ENCODE measurements around the gene DIS3L2. TPM values are rescaled to one million over a fixed set of nuclear protein-coding genes. Genes with fewer than 3 reads are reported as not detected.
"Not testable (repeated sequence)": the region's sequence is repeated elsewhere in the genome, so short reads cannot be mapped to it uniquely, and the experiment has no call there.

DIS3L2 gene
- total and polyA plus RNA-seq, 2 experiments from 2014 or later = 15.2 to 25.3 TPM

DNA sequence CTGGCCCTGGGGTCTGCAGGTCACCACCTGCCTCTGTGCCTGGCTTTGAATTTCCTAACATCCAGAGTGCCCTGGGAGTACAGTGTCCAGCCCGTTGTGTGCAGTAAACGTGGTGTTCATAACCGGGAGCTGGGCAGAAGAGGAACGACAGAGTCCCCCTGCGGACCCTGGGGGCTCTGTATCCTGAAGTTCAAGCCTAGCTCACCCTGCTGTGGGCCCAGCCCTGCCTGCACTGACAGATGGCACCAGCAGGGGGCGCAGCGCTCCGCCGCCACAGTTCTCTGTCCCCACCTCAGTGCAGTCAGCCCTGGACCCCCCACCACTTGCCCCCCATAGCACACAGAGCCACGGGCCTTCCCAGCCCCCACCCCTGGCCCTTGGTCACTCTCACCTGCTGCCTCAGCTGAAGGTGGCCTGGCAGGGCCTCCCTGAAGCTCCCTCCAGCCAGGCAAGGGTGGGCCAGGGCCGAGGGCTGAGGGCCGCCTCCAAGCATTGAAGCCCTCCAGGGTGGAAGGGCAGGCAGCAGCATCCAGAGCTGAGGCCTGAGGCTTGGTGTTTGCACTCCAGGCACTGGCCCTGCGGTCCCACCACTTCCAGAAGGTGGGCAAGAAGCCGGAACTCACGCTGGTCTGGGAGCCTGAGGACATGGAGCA lies 373.8 kb downstream of the DIS3L2 start:
- TF ChIP-seq, protein P1, sequence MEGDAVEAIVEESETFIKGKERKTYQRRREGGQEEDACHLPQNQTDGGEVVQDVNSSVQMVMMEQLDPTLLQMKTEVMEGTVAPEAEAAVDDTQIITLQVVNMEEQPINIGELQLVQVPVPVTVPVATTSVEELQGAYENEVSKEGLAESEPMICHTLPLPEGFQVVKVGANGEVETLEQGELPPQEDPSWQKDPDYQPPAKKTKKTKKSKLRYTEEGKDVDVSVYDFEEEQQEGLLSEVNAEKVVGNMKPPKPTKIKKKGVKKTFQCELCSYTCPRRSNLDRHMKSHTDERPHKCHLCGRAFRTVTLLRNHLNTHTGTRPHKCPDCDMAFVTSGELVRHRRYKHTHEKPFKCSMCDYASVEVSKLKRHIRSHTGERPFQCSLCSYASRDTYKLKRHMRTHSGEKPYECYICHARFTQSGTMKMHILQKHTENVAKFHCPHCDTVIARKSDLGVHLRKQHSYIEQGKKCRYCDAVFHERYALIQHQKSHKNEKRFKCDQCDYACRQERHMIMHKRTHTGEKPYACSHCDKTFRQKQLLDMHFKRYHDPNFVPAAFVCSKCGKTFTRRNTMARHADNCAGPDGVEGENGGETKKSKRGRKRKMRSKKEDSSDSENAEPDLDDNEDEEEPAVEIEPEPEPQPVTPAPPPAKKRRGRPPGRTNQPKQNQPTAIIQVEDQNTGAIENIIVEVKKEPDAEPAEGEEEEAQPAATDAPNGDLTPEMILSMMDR (conservative IDR thresholded peaks at IDR 0.05; ENCODE audit: low read depth in 2 of 2) = peak; percentile 46 to 64
- not testable (repeated sequence) for H3K27me3 ChIP-seq (ENCODE audit: insufficient read depth); H3K4me3 Mint-ChIP-seq; H3K4me2 ChIP-seq; H3K27me3 Mint-ChIP-seq (ENCODE audit: insufficient read depth, low read depth, poor library complexity); H3K36me3 Mint-ChIP-seq (ENCODE audit: low read depth); H3K9me3 Mint-ChIP-seq; H3K4me1 ChIP-seq (ENCODE audit: insufficient read depth); DNase-seq (ENCODE audit: low spot score); H3K36me3 ChIP-seq (ENCODE audit: insufficient read depth); H2AFZ ChIP-seq; H3K27ac Mint-ChIP-seq; H3F3A ChIP-seq (replicated peaks; ENCODE audit: low read depth); H3K9me2 ChIP-seq (ENCODE audit: insufficient read depth); H3K4me1 Mint-ChIP-seq; H3K4me3 ChIP-seq; H3K79me2 ChIP-seq (replicated peaks; ENCODE audit: insufficient read depth); H3K27ac ChIP-seq (ENCODE audit: low read depth); H4K20me1 ChIP-seq (replicated peaks; ENCODE audit: insufficient read depth)
- ATAC-seq = peak; percentile 75

DNA sequence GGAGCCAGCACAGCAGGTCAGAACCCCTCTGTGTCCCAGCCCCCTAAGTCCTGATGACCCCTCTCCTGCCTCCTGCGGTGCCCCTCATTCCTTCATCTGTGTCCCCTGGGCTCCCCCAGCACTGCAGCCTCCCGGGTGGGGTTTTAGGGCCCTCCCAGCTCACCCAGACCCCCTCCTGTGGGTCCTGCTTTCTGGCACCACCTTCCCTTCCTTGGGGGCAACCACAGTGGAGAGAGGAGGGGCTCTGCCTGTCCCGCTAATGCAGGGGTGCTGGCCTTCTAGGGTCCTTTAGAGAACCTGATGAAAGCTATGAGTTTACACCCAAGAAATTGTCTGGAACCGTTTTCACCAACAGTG lies 374.3 kb downstream of the DIS3L2 start:
- no peaks in the 10 kb centered on the region for H3K9me3 Mint-ChIP-seq
- H4K20me1 ChIP-seq (replicated peaks; ENCODE audit: insufficient read depth) = no peaks in the 10 kb centered on the region
- ATAC-seq = no peak
- no peak overlapping the region for H3K27ac Mint-ChIP-seq
- no peaks in the 10 kb centered on the region for H3K4me1 ChIP-seq (ENCODE audit: insufficient read depth)
- no peak overlapping the region for H3K4me3 Mint-ChIP-seq
- H3K36me3 ChIP-seq (ENCODE audit: insufficient read depth) = no peaks in the 10 kb centered on the region
- H3K4me1 Mint-ChIP-seq = 0 out of 3 replicates have a peak, but pooled peaks cover 4% of the 10 kb centered on the region
- no peaks in the 10 kb centered on the region for H3K9me2 ChIP-seq (ENCODE audit: insufficient read depth)
- no peak overlapping the region for H3K4me2 ChIP-seq
- no peaks in the 10 kb centered on the region for H3K79me2 ChIP-seq (replicated peaks; ENCODE audit: insufficient read depth)
- peaks cover 9% of the 10 kb centered on the region for H3K27me3 Mint-ChIP-seq (ENCODE audit: insufficient read depth, low read depth, poor library complexity)
- no peak overlapping the region for H2AFZ ChIP-seq
- no peak overlapping the region for H3K27ac ChIP-seq (ENCODE audit: low read depth)
- H3F3A ChIP-seq (replicated peaks; ENCODE audit: low read depth) = no peaks in the 10 kb centered on the region
- H3K27me3 ChIP-seq (ENCODE audit: insufficient read depth) = no peaks in the 10 kb centered on the region
- no peak overlapping the region for H3K4me3 ChIP-seq
- no peaks in the 10 kb centered on the region; the same call in 2 of the 3 replicates for H3K36me3 Mint-ChIP-seq (ENCODE audit: low read depth)
- no peak for DNase-seq (ENCODE audit: low spot score)
- TF ChIP-seq POLR2AphosphoS5 (IDR thresholded peaks at IDR 0.05; ENCODE audit: low read depth) (no peak), CREB1 (CRISPR knock-in tag; IDR thresholded peaks at IDR 0.05; ENCODE audit: low read depth) (no peak), EZH2 (IDR thresholded peaks at IDR 0.05; ENCODE audit: low read depth, unreplicated experiment) (no peak), EZH2phosphoT487 (IDR thresholded peaks at IDR 0.05; ENCODE audit: unreplicated experiment) (no peak), ZNF114 (CRISPR knock-in tag; IDR thresholded peaks at IDR 0.05) (no peak), JUNB (IDR thresholded peaks at IDR 0.05; ENCODE audit: unreplicated experiment) (no peak)
- TF ChIP-seq, protein P1 (conservative IDR thresholded peaks at IDR 0.05; ENCODE audit: low read depth in 2 of 2) = no peak
- TF ChIP-seq, protein P2, sequence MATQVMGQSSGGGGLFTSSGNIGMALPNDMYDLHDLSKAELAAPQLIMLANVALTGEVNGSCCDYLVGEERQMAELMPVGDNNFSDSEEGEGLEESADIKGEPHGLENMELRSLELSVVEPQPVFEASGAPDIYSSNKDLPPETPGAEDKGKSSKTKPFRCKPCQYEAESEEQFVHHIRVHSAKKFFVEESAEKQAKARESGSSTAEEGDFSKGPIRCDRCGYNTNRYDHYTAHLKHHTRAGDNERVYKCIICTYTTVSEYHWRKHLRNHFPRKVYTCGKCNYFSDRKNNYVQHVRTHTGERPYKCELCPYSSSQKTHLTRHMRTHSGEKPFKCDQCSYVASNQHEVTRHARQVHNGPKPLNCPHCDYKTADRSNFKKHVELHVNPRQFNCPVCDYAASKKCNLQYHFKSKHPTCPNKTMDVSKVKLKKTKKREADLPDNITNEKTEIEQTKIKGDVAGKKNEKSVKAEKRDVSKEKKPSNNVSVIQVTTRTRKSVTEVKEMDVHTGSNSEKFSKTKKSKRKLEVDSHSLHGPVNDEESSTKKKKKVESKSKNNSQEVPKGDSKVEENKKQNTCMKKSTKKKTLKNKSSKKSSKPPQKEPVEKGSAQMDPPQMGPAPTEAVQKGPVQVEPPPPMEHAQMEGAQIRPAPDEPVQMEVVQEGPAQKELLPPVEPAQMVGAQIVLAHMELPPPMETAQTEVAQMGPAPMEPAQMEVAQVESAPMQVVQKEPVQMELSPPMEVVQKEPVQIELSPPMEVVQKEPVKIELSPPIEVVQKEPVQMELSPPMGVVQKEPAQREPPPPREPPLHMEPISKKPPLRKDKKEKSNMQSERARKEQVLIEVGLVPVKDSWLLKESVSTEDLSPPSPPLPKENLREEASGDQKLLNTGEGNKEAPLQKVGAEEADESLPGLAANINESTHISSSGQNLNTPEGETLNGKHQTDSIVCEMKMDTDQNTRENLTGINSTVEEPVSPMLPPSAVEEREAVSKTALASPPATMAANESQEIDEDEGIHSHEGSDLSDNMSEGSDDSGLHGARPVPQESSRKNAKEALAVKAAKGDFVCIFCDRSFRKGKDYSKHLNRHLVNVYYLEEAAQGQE (IDR thresholded peaks at IDR 0.05; ENCODE audit: unreplicated experiment) = no peak
- TF ChIP-seq, protein P3, sequence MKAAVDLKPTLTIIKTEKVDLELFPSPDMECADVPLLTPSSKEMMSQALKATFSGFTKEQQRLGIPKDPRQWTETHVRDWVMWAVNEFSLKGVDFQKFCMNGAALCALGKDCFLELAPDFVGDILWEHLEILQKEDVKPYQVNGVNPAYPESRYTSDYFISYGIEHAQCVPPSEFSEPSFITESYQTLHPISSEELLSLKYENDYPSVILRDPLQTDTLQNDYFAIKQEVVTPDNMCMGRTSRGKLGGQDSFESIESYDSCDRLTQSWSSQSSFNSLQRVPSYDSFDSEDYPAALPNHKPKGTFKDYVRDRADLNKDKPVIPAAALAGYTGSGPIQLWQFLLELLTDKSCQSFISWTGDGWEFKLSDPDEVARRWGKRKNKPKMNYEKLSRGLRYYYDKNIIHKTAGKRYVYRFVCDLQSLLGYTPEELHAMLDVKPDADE (IDR thresholded peaks at IDR 0.05) = no peak
